Dendritic cell treated with granulocyte-macrophage colony-stimulating factor and Interleukin-4, amounts not matched to agents 40 ng/mL and 50 ng/mL, for 4 days (primary cell): ENCODE measurements around the gene GSPT1.

ENCODE experiments used
- H3K27ac Mint-ChIP-seq: one replicate; pipeline ENCODE4 v1.8.0; 2022; ENCODE audit warnings: mild to moderate bottlenecking, mixed read lengths
- H3K27me3 Mint-ChIP-seq: one replicate; pipeline ENCODE4 v1.8.0; 2022; ENCODE audit warnings: mild to moderate bottlenecking, mixed read lengths
- H3K36me3 Mint-ChIP-seq: one replicate; pipeline ENCODE4 v1.8.0; 2022; ENCODE audit warnings: low read depth, mixed read lengths
- H3K4me1 Mint-ChIP-seq: one replicate; pipeline ENCODE4 v1.8.0; 2022; ENCODE audit warnings: low read depth, mixed read lengths
- H3K4me3 Mint-ChIP-seq: one replicate; pipeline ENCODE4 v1.8.0; 2022; ENCODE audit warnings: mild to moderate bottlenecking, moderate library complexity, mixed read lengths
- H3K9me3 Mint-ChIP-seq: one replicate; pipeline ENCODE4 v1.8.0; 2022; ENCODE audit warnings: mixed read lengths
- intact Hi-C: fragments of 100-400 bp; cut with micrococcal nuclease; formaldehyde crosslinking; loops from one replicate; pipeline ENCODE4 v1.15.0; 2022

The GSPT1 gene

DNA sequence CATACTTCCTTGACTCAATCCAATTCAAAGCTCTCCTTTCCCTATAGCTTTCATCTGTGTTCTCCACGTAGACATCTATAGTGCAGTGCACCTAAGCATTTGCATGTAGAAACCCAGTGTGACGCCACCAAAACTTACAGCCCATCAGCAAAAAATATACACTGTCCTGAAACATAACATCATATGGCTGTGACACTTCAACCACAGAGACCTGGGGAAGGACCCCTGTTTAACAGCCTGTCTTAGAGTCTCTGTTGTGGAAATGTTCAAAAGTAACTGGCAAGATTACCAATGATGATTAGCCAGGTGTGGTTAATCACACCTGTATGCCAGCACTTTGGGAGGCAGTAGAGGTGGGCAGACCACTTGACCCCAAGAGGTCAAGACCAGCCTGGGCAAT lies 22.2 kb downstream of the GSPT1 start:
- H3K9me3 Mint-ChIP-seq = no peaks in the 10 kb centered on the region
- no peak overlapping the region for H3K27ac Mint-ChIP-seq
- peaks cover 6% of the 10 kb centered on the region for H3K4me1 Mint-ChIP-seq
- intact Hi-C loops = no loop called here
- H3K36me3 Mint-ChIP-seq = peaks cover 82% of the 10 kb centered on the region
- no peak overlapping the region for H3K4me3 Mint-ChIP-seq
- H3K27me3 Mint-ChIP-seq = no peaks in the 10 kb centered on the region

DNA sequence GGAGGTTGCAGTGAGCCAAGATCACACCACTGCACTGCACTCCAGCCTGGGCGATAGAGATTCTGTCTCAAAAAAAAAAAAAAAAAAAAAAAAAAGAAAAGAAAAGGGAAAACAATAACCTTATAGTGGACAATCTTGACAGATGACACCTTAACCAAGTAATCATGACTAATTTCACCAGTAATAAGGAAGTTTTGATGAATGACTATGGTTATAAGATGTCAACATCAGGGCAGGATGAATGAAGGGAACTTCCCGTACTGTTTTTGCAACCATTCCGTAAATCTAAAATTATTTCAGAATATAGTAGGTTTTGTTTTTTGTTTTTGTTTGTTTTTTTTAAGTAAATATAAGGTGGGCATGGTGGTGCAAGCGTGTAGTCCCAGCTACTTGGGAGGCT lies 23.0 kb downstream of the GSPT1 start:
- Mint-ChIP-seq H3K4me3 (no peak overlapping the region), H3K9me3 (no peaks in the 10 kb centered on the region), H3K27ac (no peak overlapping the region), H3K4me1 (peaks cover 6% of the 10 kb centered on the region), H3K27me3 (no peaks in the 10 kb centered on the region), H3K36me3 (peaks cover 84% of the 10 kb centered on the region)
- intact Hi-C loops = no loop called here

DNA sequence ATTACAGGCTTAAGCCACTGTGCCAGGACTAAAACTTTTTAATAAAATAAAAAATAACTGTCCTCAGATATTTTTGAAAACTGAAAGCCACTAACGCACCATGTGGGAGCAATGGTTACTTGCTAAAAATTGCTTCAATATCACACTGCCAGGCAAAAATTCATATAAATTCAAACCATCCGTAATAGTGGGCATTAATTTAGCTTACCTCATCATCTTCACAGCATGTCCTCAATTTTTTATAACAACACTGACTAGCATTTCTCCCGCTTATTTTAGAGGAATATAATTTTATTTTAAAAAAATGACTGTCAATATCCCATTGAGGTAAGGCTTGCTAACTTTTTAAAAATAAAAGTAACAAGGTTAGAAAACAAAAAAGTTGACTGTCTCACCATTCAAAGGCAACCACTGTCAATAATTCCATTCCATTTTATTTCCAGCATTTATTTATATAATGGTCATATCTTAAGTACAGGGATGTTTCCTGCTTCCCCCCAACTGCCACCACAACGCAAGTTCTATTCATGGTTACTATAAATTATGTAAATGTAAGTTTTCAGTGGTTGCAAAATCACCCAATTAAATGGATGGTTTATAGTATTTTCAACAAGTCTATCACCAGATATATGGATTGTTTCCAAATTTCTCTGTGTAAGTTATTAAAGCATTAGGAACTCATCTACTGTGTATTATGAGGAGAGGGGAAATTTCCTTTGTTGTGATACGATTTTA lies 25.4 kb downstream of the GSPT1 start:
- H3K36me3 Mint-ChIP-seq = peaks cover 86% of the 10 kb centered on the region
- H3K27me3 Mint-ChIP-seq = no peaks in the 10 kb centered on the region
- H3K9me3 Mint-ChIP-seq = no peaks in the 10 kb centered on the region
- H3K27ac Mint-ChIP-seq = no peak overlapping the region
- intact Hi-C loops = no loop called here
- peaks cover 6% of the 10 kb centered on the region for H3K4me1 Mint-ChIP-seq
- no peak overlapping the region for H3K4me3 Mint-ChIP-seq

DNA sequence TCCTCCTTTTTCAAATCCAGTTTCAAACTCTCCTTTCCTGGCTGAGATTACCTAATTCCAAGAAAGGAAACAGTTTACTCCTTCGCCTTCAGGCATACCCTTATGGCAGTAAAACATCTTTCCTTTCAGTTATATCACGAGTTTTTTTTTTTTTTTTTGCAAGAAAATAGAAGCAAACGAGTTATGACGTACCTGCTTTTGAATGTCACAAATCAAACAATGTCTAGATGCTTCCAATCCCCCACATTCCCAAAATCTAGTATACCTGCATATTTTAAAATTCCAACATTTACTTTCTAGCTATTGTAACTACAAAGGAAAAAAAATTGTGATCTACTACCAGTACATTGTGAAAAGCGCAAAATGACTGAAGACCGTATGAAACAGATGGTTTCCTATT lies 28.9 kb downstream of the GSPT1 start:
- intact Hi-C loops = no loop called here
- peaks cover 96% of the 10 kb centered on the region for H3K36me3 Mint-ChIP-seq
- no peaks in the 10 kb centered on the region for H3K9me3 Mint-ChIP-seq
- H3K4me3 Mint-ChIP-seq = no peak overlapping the region
- no peaks in the 10 kb centered on the region for H3K4me1 Mint-ChIP-seq
- no peak overlapping the region for H3K27ac Mint-ChIP-seq
- H3K27me3 Mint-ChIP-seq = no peaks in the 10 kb centered on the region

DNA sequence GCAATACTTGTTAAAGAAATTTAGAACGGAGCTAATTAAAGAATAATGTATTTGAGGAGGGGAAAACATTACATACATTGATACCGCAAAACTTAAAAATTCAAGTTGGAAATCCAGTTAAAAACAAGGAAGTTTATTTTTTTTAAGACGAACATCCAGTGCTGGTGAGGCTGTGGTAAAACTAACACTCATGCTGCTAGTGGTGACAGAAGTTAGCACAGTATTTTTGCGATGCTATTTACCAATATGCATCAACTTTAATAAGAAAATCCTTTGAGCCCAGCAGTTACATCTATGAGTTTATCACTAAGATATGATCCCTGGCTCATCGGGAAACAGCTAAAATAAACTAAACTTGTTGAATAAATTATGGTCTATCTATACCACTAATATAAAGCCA lies 31.7 kb downstream of the GSPT1 start:
- H3K4me1 Mint-ChIP-seq = peaks cover 8% of the 10 kb centered on the region
- peaks cover 96% of the 10 kb centered on the region for H3K36me3 Mint-ChIP-seq
- no peaks in the 10 kb centered on the region for H3K27me3 Mint-ChIP-seq
- no peak overlapping the region for H3K27ac Mint-ChIP-seq
- H3K9me3 Mint-ChIP-seq = no peaks in the 10 kb centered on the region
- H3K4me3 Mint-ChIP-seq = no peak overlapping the region
- intact Hi-C loops = no loop called here

DNA sequence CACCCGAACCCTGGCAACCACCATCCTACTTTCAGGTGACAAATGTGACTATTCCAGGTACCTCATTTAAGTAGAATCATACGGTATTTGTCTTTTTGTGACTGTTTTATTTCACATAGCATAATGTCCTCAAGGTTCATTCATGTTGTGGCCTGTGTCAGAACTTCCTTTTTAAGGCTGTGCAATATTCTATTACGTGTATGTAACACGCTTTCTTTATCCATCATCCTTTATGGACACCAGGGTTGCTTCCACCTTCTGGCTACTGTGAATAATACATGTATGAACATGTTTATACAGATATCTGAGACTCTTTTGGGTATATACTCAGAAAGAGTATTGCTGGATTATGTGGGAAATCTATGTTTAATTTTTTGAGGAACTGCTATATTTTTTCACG lies 35.7 kb downstream of the GSPT1 start:
- H3K27ac Mint-ChIP-seq = no peak overlapping the region
- H3K9me3 Mint-ChIP-seq = no peaks in the 10 kb centered on the region
- H3K4me3 Mint-ChIP-seq = no peak overlapping the region
- intact Hi-C loops = no loop called here
- peaks cover 8% of the 10 kb centered on the region for H3K4me1 Mint-ChIP-seq
- H3K27me3 Mint-ChIP-seq = no peaks in the 10 kb centered on the region
- peaks cover 91% of the 10 kb centered on the region for H3K36me3 Mint-ChIP-seq

DNA sequence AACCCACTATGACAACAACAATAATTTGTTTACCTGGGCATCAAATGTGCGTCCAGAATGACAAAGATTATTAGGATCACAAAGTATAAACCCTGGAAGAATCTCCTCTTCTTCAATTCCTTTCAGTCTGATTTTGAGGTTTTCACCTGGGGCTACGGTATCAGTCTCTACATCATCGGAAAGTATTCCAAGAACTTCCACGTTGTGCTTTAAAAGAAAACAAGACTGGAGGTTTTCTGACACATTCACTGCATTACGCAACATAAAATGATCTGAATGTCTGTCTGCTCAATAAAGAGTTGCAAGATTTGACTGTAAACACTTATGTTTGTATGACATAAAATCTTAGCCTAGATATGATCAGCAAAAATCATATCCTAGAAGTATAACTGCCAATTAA lies 38.4 kb downstream of the GSPT1 start:
- no peak overlapping the region for H3K4me3 Mint-ChIP-seq
- H3K27ac Mint-ChIP-seq = no peak overlapping the region
- no peaks in the 10 kb centered on the region for H3K9me3 Mint-ChIP-seq
- intact Hi-C loops = no loop called here
- peaks cover 89% of the 10 kb centered on the region for H3K36me3 Mint-ChIP-seq
- H3K27me3 Mint-ChIP-seq = no peaks in the 10 kb centered on the region
- H3K4me1 Mint-ChIP-seq = peaks cover 8% of the 10 kb centered on the region

DNA sequence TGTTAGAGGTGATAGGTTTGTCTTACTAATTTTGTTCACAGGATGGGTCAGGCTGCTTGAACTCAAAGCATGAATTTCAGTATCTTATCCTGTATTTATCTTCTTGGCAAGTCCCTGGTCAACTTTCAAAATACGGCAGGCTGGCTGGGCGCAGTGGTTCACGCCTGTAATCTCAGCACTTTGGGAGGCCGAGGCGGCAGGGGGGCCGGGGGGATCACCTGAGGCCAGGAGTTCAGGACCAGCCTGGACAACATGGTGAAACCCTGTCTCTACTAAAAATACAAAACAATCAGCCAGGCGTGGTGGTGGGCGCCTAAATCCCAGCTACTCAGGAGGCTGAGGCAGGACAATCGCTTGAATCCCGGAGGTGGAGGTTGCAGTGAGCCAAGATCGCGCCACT lies 39.5 kb downstream of the GSPT1 start:
- intact Hi-C loops = no loop called here
- H3K27me3 Mint-ChIP-seq = no peaks in the 10 kb centered on the region
- H3K36me3 Mint-ChIP-seq = peaks cover 80% of the 10 kb centered on the region
- peaks cover 8% of the 10 kb centered on the region for H3K4me1 Mint-ChIP-seq
- H3K9me3 Mint-ChIP-seq = no peaks in the 10 kb centered on the region
- no peak overlapping the region for H3K4me3 Mint-ChIP-seq
- no peak overlapping the region for H3K27ac Mint-ChIP-seq

DNA sequence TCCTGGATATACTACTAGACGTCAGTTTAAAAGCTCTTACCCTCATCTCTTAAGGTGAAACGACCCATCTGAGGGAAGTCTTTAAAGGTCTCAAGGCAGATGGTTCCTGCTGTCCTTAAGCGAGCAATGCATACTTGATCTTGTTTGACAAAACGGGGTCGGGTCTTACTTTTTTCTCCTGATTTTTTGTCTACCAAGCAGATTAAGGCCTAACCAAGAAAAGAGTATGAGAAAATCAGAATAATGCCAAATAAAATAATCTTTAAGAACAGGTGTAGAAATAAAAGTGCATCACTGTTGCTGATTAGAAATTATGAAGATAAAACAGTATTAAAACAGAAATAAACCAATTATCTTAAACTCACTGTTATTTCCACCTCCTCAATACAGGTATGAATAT lies 40.0 kb downstream of the GSPT1 start:
- intact Hi-C loops = no loop called here
- H3K27ac Mint-ChIP-seq = no peak overlapping the region
- H3K4me1 Mint-ChIP-seq = peaks cover 6% of the 10 kb centered on the region
- H3K4me3 Mint-ChIP-seq = no peak overlapping the region
- no peaks in the 10 kb centered on the region for H3K27me3 Mint-ChIP-seq
- H3K9me3 Mint-ChIP-seq = no peaks in the 10 kb centered on the region
- peaks cover 74% of the 10 kb centered on the region for H3K36me3 Mint-ChIP-seq

DNA sequence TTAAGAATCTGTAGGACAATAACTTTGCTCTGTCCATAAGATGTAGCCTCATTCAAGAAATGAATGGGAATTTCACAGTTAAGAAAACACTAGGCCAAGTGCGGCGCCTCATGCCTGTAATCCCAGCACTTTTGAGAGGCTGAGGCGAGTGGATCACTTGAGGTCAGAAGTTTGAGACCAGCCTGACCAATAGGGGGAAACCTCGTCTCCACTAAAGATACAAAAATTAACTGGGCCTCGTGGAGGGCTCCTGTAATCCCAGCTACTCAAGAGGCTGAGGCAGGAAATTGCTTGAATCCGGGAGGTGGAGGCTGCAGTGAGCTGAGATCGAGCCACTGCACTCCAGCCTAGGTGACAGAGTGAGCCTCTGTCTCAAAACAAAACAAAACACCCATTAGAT lies 44.6 kb downstream of the GSPT1 start:
- Mint-ChIP-seq H3K27ac (peak overlapping the region; percentile 32), H3K27me3 (no peaks in the 10 kb centered on the region), H3K36me3 (peaks cover 48% of the 10 kb centered on the region), H3K9me3 (no peaks in the 10 kb centered on the region), H3K4me1 (no peaks in the 10 kb centered on the region), H3K4me3 (no peak overlapping the region)
- intact Hi-C loops = no loop called here

DNA sequence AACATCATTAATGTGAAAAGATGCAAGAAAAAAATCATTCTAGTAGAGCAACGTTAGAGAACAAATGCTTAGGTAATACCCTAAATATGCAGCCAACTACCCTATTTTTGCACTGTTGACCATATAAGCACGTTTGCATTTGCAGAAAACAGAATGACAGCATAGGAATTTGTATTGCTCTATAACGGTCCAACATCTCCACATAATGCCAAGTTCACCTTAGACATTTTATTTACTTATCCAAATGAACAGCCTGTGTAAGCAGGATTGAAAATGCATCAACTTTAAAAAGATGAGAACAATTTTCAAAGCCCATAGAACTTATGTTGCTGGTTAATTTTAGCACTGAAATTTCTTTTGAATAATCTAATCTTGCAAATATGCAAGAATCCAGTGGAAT lies 45.4 kb downstream of the GSPT1 start:
- Mint-ChIP-seq H3K9me3 (no peaks in the 10 kb centered on the region), H3K36me3 (peaks cover 40% of the 10 kb centered on the region), H3K27me3 (no peaks in the 10 kb centered on the region), H3K27ac (no peak overlapping the region), H3K4me1 (no peaks in the 10 kb centered on the region), H3K4me3 (no peak overlapping the region)
- intact Hi-C loops = no loop called here

DNA sequence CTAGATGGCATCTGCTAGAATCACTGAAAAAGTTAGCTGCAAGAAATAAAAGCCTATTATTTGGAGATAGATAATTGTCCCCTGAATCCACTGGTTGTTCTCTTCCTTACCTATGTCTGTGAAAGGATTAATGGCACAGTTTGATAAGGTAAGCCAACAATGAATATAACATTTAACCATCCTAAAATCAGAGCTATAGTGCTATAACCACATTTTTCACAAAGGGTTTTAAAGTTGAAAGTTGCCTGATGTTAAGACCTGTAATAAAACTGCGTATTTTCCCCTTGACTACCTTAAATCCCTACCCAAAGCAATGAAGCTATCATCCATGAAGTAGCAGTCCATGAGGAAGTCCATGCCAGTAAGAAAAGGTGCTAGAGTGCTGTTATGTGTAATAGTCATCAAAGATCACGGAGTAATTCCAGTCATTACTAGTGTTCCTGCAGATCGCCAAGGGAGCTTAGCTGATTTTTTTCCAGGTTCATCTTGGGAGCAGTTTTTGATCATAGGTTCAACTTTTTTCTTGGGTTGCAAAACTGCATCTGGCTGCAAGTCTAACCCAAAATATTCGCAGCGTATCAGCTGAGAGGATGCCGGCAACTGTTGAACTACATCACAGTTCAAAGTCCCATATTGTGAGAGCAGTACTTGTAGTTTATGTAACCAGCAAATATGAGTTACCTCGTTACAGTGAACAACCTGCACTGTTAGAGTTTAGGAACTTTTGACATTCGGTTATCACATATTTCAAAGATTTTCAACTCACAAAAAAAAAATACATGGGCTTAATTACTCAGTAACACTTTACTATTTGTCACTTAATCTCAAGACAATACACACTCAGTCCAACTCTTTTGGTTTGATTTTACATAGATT lies 46.2 kb downstream of the GSPT1 start:
- Mint-ChIP-seq H3K4me1 (no peaks in the 10 kb centered on the region), H3K4me3 (no peak overlapping the region), H3K9me3 (no peaks in the 10 kb centered on the region), H3K27me3 (no peaks in the 10 kb centered on the region), H3K27ac (no peak overlapping the region), H3K36me3 (peaks cover 32% of the 10 kb centered on the region)
- intact Hi-C loops = no loop called here

DNA sequence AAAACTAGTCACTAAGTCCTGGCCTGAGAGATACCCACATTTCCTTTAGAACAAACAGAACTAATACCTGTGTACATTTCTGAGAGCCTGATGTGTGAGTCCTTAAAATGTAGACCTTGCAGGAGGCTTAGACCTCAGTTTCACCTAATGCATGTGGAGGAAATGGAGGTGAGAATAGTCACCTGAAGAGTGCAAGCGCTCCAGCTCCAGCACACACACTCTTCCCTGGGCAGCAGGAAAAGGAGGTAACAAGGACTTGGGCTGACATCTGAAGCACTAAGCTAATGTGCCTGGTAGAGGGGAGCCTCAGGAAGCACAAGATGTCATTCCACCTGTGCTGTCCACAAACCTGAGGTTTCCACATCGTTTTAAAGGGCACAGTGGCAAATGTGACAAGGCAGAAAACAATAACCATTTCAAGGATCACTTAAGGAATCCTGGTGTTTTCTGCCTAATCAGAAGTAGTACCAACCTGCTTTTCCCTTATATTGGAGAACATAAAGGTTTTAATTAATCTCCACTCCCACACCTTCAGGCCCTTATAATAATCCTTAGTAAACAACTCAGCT lies 47.3 kb downstream of the GSPT1 start:
- peaks cover 24% of the 10 kb centered on the region for H3K36me3 Mint-ChIP-seq
- H3K9me3 Mint-ChIP-seq = no peaks in the 10 kb centered on the region
- intact Hi-C loops = no loop called here
- no peaks in the 10 kb centered on the region for H3K4me1 Mint-ChIP-seq
- no peak overlapping the region for H3K4me3 Mint-ChIP-seq
- no peaks in the 10 kb centered on the region for H3K27me3 Mint-ChIP-seq
- no peak overlapping the region for H3K27ac Mint-ChIP-seq

DNA sequence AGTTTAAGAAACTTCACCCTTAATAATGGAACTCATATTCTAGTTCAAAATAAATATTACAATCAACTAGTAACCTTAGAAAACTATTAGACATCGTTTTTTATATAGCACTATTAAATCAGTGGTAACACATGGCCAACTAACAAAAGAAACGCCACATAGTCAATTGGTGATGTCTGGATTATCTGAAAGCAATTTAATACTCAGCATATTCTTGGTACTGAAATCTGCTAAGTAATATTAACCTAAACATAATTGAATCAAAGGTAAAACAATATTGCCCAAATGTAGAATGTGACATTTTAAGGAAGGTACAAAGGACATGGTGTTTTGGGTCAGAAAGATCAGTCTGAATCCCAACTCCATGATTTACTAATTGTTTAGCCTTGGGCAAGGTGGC lies 53.3 kb downstream of the GSPT1 start:
- Mint-ChIP-seq H3K36me3 (peaks cover 11% of the 10 kb centered on the region), H3K27ac (no peak overlapping the region), H3K27me3 (no peaks in the 10 kb centered on the region), H3K9me3 (no peaks in the 10 kb centered on the region), H3K4me1 (peaks cover 7% of the 10 kb centered on the region), H3K4me3 (no peak overlapping the region)
- intact Hi-C loops = no loop called here
